Testis (tissue), 3 donors: ENCODE results near the gene RALB. TPM values are rescaled to one million over a fixed set of nuclear protein-coding genes. Genes with fewer than 3 reads are reported as not detected.
"Not testable (repeated sequence)": the region's sequence is repeated elsewhere in the genome, so short reads cannot be mapped to it uniquely, and the experiment has no call there.

Source experiments
- DNase-seq: peaks from one replicate; pipeline ENCODE4 v3.0.0-alpha.2; 2019
- H3K27ac ChIP-seq, 2 donors: fragments of 200-600 bp; sonication (generic); one replicate each; pipeline ENCODE4 v1.5.1; 2019
- H3K27me3 ChIP-seq: fragments of 200-600 bp; sonication (generic); one replicate; pipeline ENCODE4 v1.5.1; 2019
- H3K36me3 ChIP-seq: fragments of 200-600 bp; sonication (generic); one replicate; pipeline ENCODE4 v1.5.1; 2017; ENCODE audit warnings: low read depth; ENCODE audit errors: missing control alignments
- H3K4me1 ChIP-seq: fragments of 200-600 bp; sonication (generic); one replicate; pipeline ENCODE4 v1.5.1; 2019
- H3K4me3 ChIP-seq, 2 donors: fragments of 200-600 bp; sonication (generic); one replicate each; pipeline ENCODE4 v1.5.1; 2017 to 2019
- H3K9me3 ChIP-seq: fragments of 200-600 bp; sonication (generic); one replicate; pipeline ENCODE4 v1.5.1; 2017
- POLR2A ChIP-seq: fragments of 450-650 bp; IDR thresholded peaks from one replicate; pipeline ENCODE4 v1.6.1; 2017; ENCODE audit warnings: antibody characterized with exemption, mild to moderate bottlenecking, moderate library complexity
- WGBS, 2 donors: methylation state at CpG; one replicate each; pipeline ENCODE4 v1.1.5; 2018; 5-methylcytosine and 5-hydroxymethylcytosine counted together
- intact Hi-C: fragments of 100-400 bp; cut with DNase I; formaldehyde crosslinking; loops from one replicate; pipeline ENCODE4 v1.15.1; 2023; ENCODE audit warnings: low total_unique reads
- polyA plus RNA-seq: library from polyadenylated mRNA; stranded (reverse); fragments of 350-450 nt; fragmentation: Illumina TruSeq; extraction: RNeasy Lipid Tissue Mini Kit (QIAGEN cat#74804); gene quantifications from one replicate; pipeline ENCODE4 v1.2.3, GENCODE V29; 2014; ENCODE audit warnings: low read depth, low replicate concordance; ENCODE audit not compliant: insufficient read depth
- total RNA-seq, 2 donors: library from RNA; depleted of rRNA; stranded (reverse); fragments of >200 nt; gene quantifications; one replicate each; pipeline ENCODE4 v1.2.3, GENCODE V29; 2016
- TF ChIP-seq, protein P1 (sequence below), 3 experiments: fragments of 450-650 bp in 2 of 3; fragments of 200-600 bp in 1 of 3; sonication (generic) in 1 of 3; IDR thresholded peaks; one replicate each; pipeline ENCODE4 v1.5.1; 2016 to 2019; ENCODE audit warnings: antibody characterized with exemption in 3 of 3, mild to moderate bottlenecking in 2 of 3, moderate library complexity in 1 of 3

Gene RALB
- total and polyA plus RNA-seq, 3 donors from 2014 or later, result 69.9 to 91.6 (median 88.7) TPM

DNA sequence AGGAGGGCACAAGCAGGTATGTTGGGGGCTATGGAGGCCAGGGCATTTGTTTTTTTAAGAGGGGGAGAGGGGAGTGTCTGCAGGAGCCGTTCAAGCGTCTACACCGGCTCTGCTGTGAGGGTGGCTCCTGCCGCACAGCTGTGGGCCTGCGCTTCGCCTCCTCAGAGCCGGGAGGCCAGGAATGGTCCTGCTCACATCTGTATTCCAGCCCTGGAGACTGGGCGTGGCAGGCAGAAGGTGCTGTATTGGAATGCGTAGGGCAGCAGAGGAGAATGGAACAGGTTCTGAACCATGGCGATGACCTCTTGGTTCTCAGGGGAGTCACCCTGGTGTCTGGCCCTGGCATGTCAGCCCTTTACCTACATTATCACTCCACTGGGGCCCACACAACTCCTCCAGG, 66.5 kb downstream of the RALB start:
- H3K36me3 ChIP-seq, result no peaks in the 10 kb centered on the region
- intact Hi-C loops, result no loop called here
- no peak for DNase-seq
- H3K4me1 ChIP-seq, result peaks cover 24% of the 10 kb centered on the region
- no peak overlapping the region for H3K4me3 ChIP-seq
- whole genome bisulfite sequencing, 2 donors, result 59 to 69% methylated on average over 9 to 10 of the region's 10 CpGs
- H3K27ac ChIP-seq, result no peak overlapping the region
- H3K27me3 ChIP-seq, result no peaks in the 10 kb centered on the region
- H3K9me3 ChIP-seq, result no peaks in the 10 kb centered on the region
- no peak for TF ChIP-seq POLR2A
- TF ChIP-seq, protein P1, sequence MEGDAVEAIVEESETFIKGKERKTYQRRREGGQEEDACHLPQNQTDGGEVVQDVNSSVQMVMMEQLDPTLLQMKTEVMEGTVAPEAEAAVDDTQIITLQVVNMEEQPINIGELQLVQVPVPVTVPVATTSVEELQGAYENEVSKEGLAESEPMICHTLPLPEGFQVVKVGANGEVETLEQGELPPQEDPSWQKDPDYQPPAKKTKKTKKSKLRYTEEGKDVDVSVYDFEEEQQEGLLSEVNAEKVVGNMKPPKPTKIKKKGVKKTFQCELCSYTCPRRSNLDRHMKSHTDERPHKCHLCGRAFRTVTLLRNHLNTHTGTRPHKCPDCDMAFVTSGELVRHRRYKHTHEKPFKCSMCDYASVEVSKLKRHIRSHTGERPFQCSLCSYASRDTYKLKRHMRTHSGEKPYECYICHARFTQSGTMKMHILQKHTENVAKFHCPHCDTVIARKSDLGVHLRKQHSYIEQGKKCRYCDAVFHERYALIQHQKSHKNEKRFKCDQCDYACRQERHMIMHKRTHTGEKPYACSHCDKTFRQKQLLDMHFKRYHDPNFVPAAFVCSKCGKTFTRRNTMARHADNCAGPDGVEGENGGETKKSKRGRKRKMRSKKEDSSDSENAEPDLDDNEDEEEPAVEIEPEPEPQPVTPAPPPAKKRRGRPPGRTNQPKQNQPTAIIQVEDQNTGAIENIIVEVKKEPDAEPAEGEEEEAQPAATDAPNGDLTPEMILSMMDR (IDR thresholded peaks at IDR 0.05), result no peak

DNA sequence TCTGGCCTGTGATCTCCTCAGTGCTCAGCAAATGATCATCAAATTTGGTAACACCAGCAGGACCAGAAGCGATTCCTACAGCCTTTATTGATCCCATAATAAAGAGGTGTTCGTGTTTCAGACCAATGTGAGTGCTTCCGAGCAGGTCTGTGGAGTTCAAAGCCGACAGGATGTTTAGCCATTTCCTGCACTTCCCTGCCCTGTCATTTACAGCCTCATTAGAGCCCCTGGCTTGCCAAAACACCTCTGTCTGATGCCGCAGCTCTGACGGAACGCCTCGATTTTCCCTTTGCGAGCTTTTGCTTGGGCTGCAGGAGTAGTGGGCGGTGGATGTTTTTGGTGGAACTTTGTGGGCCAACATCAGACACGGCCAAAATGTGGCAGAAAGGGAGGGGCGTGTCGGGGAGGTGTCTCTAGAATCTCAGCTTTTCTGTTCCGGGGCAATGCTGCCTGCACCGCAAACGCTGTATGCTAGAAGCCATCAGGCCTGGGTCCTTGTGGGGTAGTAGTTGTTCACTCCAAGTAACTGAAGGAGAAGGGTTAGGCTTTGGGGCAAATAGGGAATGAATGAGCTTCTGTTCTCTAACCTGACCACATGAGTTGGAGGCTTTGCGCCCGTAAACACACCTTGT, 67.2 kb downstream of the RALB start:
- H3K4me3 ChIP-seq, result no peak overlapping the region
- H3K27me3 ChIP-seq, result no peaks in the 10 kb centered on the region
- no peaks in the 10 kb centered on the region for H3K9me3 ChIP-seq
- H3K4me1 ChIP-seq, result peaks cover 26% of the 10 kb centered on the region
- H3K36me3 ChIP-seq, result no peaks in the 10 kb centered on the region
- TF ChIP-seq POLR2A, result no peak
- TF ChIP-seq, protein P1 (IDR thresholded peaks at IDR 0.05), result no peak
- 86 to 90% methylated on average over 18 of the region's 18 CpGs for WGBS, 2 donors
- no peak for DNase-seq
- intact Hi-C loops, result no loop called here
- H3K27ac ChIP-seq, result no peak overlapping the region

DNA sequence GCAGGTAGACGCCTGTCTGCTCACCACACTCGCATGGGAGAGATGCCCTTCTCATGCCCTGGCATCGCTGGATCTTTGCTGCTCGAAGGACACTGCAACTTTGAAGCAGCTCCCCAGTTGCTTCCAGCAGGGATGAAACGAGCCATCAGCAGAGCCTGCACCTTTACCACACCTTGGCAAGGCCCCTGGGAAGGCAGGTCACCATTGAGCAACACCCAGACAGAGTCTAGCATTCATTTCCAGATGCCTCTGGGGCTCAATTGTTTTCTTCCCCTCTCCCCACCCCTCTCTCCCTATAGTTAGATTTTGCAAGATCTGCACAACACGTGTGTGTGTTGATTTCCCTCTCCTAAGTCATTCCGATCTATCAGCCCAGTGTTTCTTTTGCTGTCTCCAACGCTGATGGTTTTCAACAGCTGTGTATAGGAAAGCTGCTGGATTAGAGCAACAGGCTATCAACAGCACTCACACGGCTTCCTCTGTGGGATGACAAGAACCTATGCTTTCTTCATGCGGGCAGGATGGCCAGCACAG, 67.7 kb downstream of the RALB start:
- DNase-seq, result no peak
- TF ChIP-seq, protein P1 (IDR thresholded peaks at IDR 0.05), result no peak
- TF ChIP-seq POLR2A, result no peak
- WGBS, 2 donors, result 76 to 78% methylated on average over 10 of the region's 10 CpGs
- no peaks in the 10 kb centered on the region for H3K27me3 ChIP-seq
- H3K4me3 ChIP-seq, result no peak overlapping the region
- H3K36me3 ChIP-seq, result no peaks in the 10 kb centered on the region
- H3K27ac ChIP-seq, result no peak overlapping the region
- no peaks in the 10 kb centered on the region for H3K9me3 ChIP-seq
- intact Hi-C loops, result no loop called here
- H3K4me1 ChIP-seq, result peaks cover 26% of the 10 kb centered on the region

DNA sequence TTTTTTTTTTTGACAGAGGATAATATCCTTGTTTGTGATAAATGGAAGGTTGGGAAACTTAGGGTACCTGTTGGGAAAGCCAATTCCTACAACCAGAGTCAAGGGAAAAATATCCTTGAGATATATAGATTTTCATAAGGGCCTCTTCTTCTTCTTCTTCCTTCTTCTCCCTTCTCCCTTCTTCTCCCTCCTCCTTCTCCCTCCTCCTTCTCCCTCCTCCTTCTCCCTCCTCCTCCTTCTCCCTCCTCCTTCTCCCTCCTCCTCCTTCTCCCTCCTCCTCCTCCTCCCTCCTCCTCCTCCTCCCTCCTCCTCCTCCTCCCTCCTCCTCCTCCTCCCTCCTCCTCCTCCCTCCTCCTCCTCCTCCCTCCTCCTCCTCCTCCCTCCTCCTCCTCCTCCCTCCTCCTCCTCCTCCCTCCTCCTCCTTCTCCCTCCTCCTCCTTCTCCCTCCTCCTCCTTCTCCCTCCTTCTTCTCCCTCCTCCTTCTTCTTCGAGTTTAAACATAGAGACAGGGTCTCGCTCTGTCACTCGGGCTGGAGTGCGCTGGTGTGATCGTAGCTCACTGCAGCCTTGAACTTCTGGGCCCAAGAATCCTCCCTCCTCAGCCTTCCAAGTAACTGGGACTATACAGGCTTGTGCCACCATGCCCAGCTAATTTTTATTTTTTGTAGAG, 68.4 kb downstream of the RALB start:
- DNase-seq, intact Hi-C loops, H3K27me3 ChIP-seq, H3K36me3 ChIP-seq, H3K4me3 ChIP-seq, H3K27ac ChIP-seq, H3K9me3 ChIP-seq: not testable (repeated sequence)
- H3K4me1 ChIP-seq, result peaks cover 26% of the 10 kb centered on the region
- 67 to 83% methylated on average over 4 to 5 of the region's 5 CpGs for WGBS, 2 donors

DNA sequence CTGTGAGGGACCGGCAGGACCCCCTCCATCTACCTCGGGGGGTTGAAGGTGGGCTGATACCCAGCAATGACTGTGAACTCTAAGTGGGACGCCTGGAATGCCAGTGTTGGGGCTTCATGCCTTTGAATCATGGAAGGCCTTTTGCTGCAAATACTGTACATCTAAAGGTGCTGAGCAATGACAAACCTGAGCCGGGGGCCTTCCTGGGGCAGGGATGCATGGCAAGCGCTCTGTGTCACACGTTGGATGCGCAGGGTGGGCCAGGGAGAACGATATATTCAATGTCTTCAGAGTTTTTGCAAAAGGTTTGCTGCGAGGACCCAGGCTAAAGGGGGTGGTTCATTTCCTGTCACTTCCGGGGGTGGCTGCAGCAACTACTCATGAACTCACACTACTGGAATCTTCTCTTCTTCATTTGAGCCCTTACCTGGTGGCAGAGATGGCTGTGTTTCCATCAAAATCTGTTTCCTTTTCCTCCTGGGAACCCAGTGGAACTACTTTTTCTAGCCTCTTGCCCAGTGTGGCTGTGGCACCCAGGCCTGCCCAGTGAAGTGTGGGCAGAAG, 69.2 kb downstream of the RALB start:
- no peaks in the 10 kb centered on the region for H3K27me3 ChIP-seq
- TF ChIP-seq POLR2A, result no peak
- TF ChIP-seq, protein P1 (IDR thresholded peaks at IDR 0.05), result no peak
- H3K27ac ChIP-seq, result no peak overlapping the region
- DNase-seq, result no peak
- H3K36me3 ChIP-seq, result no peaks in the 10 kb centered on the region
- H3K4me1 ChIP-seq, result peaks cover 26% of the 10 kb centered on the region
- intact Hi-C loops, result no loop called here
- WGBS, 2 donors, result 94 to 98% methylated on average over 10 of the region's 10 CpGs
- no peaks in the 10 kb centered on the region for H3K9me3 ChIP-seq
- H3K4me3 ChIP-seq, result no peak overlapping the region
